Raji (cell line): ENCODE data around the gene PLA1A.

Experiments used
- POLR2A ChIP-seq: IDR thresholded peaks from 2 replicates; pipeline ENCODE4 v1.6.1; 2011; ENCODE audit warnings: low read depth, low read length, control low read depth; ENCODE audit not compliant: insufficient read depth

PLA1A gene

DNA sequence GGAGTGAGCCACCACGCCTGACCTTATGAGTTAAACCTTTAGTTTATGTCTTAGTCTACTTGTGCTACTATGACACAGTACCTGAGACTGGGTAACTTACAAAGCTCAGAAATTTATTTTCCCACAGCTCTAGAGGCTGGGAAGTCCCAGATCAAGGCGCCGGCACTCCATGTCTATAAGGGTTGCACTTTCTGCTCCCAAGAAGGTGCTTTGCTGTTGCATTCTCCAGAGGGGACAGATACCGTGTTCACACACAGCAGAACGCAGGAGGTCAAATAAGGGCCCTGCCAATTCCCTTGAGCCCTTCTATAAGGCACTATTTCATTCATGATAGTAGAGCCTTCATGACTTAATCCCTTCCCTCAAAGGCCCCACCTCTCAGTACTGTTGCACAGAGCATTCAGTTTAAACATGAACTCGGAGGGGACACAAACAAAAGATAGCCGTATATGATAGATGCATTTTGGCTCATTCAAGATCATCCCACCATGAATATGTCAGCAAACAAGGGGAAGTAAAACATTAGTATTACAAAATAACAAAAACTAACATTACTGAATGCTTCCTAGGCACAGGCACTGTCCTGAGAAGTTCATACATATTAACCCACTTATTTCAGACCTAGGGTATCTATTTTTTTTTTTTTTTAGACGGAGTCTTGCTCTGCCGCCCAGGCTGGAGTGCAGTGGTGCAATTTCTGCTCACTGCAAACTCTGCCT lies 26.5 kb downstream of the PLA1A start:
- no peak for TF ChIP-seq POLR2A

GRCh38 chr3:119625451-119626153 lies 27.9 kb downstream of the PLA1A start:
- no peak for TF ChIP-seq POLR2A

GRCh38 chr3:119626196-119626595 lies 28.5 kb downstream of the PLA1A start:
- TF ChIP-seq POLR2A: no peak

GRCh38 chr3:119627461-119627860 lies 29.8 kb downstream of the PLA1A start:
- no peak for TF ChIP-seq POLR2A

DNA sequence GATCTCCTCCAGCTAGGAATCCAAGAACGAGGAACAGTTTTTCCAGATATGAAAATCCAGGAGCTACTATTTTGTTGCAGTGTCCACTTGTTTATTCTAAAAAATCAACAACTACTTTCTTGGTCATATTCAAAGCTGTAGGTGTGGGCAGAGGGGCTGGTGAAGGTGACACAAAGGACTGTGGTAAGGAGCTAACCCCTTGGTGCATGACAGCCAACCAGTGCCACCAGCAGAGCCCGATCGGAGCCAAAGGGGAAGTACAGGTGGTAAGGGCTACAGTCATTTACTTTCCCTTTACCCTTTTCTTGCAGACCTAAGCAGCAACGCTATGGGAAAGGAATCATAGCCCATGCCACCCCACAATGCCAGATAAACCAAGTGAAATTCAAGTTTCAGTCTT lies 30.7 kb downstream of the PLA1A start:
- no peak for TF ChIP-seq POLR2A

DNA sequence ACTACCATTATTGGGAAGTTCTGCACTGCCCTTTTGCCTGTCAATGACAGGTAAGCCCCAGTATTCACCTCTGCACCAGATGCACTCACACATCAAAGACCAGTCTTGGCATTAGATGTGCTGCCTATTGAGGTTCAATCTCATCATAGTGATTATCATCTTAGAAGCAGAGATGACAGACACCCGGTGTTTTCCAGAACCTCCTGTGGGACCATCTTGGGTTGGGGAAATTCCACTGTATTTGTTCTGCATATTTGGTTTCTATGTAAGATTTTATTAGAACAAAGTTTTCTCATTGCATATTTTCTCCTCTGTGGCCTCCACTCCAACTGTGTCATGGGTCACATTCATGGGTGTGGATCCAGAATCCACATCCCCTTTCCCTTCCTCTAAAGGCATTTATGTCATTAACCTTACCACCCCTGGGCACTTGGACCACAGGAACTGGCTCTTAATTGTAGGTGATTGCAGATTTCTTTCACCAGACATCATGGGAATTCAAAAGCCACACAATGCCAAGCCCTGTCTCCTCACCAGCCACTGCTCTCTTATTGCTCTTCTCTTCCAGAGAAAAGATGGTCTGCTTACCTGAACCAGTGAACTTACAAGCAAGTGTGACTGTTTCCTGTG lies 31.2 kb downstream of the PLA1A start:
- TF ChIP-seq POLR2A: no peak

DNA sequence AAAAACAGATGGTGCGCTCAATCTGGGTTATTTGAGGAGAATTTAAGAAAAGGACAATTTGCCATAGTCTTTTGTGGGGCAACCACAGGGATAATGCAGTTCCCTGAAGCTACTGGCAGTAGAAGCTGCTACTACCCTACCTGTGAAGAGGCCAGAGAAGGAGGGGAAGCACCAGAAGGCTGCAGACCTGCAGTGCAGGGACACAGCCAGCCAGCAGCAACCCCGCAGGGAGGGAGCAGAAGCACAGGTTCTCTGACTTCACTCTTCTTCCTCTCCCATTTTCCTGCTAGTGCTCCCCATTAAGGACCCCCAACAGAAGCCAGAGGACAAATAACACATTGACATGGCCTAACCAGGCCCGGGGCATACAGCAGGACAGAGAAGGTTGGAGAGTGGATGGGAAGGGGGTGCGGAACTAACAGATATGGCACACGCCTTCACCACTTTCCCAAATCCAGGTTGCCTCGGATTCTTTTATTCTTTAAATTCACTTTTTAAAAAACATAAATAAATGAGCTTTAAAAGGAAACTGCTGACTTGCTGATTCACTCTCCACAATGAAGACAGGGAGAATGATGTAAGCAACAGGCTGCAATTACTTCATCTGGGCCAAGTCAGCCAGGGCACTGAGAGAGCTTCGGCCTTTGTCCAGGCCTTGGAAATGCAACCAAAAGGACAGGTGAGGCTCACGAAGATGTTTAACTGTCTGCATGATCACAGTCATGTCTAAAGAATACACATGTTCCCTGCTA lies 32.6 kb downstream of the PLA1A start:
- no peak for TF ChIP-seq POLR2A

GRCh38 chr3:119630880-119631329 lies 33.2 kb downstream of the PLA1A start:
- TF ChIP-seq POLR2A: no peak

- TF ChIP-seq POLR2A: no peak
These were observed 33.8 kb downstream of the PLA1A start for GRCh38 chr3:119631516-119631915.

DNA sequence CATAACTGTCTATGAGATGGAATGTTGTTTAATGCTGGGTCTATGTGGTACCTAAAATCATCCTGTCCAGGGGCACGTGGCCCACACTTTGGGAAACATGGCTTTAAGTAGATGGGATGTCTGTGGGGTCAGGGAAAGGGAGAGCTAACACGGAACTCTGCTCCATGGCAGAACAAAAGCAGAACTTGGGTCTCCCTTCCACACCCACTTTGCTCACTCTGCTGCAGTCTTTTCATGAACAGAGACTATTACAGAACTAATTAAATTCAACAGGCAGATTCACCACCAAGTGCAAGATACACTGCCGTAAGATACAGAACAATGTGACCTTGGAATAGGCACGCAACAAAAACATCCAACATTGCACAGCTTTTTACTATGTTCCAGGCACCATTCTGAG lies 34.5 kb downstream of the PLA1A start:
- TF ChIP-seq POLR2A: no peak

DNA sequence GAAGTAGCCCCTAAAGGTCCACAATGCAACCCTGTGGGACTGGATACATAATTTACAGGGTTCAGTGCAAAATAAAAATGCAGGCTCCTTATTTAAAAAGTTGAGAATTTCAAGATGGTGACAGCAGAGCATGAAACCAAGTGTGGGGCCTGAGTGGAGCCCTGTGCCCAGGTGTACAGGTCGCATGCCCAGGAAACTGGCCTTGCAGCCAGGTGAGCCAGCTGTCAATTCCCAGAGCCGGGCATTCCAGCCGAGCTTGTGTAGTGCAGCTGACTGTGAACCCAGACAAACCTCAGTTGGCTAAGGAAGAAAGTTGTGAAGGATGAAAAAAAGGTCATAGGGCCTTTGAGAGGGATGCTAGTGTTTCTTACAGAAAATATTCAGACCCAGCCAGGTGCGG lies 35.1 kb downstream of the PLA1A start:
- TF ChIP-seq POLR2A: no peak

GRCh38 chr3:119635719-119636118 lies 38.0 kb downstream of the PLA1A start:
- no peak for TF ChIP-seq POLR2A

- no peak for TF ChIP-seq POLR2A
These were observed 38.6 kb downstream of the PLA1A start for GRCh38 chr3:119636249-119636648.

- no peak for TF ChIP-seq POLR2A
These were observed 39.4 kb downstream of the PLA1A start for GRCh38 chr3:119636891-119637611.

DNA sequence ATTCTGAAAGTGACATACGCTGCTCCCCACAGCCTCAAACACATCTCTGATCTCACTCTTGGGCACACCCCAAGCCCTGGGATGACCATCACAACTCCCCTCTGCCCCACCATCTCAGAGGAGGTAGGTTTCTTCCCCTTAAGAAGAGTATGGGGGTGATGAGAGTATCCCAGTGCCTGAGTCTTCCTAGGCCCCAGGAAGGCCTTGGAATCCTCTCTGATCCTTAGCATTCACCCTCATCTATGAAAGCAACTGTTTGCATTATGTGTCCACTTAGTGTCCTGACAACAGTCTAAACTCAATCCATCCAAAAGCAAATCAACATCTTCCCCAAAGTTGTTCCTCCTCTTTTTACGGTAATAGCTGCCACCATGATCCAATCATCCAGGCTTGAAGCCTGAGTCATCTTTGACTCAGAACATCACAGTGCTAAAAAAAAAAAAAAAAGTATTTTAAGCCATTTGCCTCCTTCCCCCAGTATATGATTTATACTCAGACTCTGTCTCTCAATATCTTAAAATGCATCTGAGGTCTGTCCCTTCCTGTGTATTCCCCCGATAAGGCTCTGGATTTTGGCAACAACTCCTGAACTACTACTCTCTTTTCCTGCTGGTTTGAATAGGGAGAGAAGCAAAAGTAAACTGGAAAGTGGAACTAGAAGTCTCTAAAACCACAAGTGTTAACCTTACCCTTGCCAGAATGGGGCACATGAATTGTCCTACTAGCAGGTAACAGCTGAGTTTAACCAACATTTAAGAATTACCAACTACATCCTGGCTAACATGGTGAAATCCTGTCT lies 40.2 kb downstream of the PLA1A start:
- TF ChIP-seq POLR2A: no peak
